Cardiac fibroblast (primary cell): ENCODE measurements around the gene CD48.

Experiments used
- DNase-seq, 2 donors: peaks; one replicate each; pipeline versions ENCODE4 v3.0.0 to v3.0.0-alpha.2; 2010; ENCODE audit warnings: low read depth in 2 of 2
- H3K4me3 ChIP-seq, 2 donors: replicated peaks in 1 of 2; 1 replicate in 1 of 2; 2 replicates in 1 of 2; pipeline ENCODE4 v1.5.1; 2011; ENCODE audit warnings: low read depth in 2 of 2, low read length in 2 of 2, mild to moderate bottlenecking in 2 of 2, moderate library complexity in 1 of 2
- CTCF ChIP-seq: IDR thresholded peaks from one replicate; pipeline ENCODE4 v1.5.1; 2011; ENCODE audit warnings: low read depth, mild to moderate bottlenecking, low read length, inconsistent platforms

The CD48 gene

GRCh38 chr1:160679893-160680292 is 31.7 kb downstream of the CD48 start:
- H3K4me3 ChIP-seq = no peak overlapping the region
- DNase-seq = no peak
- no peak for TF ChIP-seq CTCF

GRCh38 chr1:160676869-160677597 is 34.6 kb downstream of the CD48 start:
- TF ChIP-seq CTCF = no peak
- no peak overlapping the region for H3K4me3 ChIP-seq
- no peak for DNase-seq

DNA sequence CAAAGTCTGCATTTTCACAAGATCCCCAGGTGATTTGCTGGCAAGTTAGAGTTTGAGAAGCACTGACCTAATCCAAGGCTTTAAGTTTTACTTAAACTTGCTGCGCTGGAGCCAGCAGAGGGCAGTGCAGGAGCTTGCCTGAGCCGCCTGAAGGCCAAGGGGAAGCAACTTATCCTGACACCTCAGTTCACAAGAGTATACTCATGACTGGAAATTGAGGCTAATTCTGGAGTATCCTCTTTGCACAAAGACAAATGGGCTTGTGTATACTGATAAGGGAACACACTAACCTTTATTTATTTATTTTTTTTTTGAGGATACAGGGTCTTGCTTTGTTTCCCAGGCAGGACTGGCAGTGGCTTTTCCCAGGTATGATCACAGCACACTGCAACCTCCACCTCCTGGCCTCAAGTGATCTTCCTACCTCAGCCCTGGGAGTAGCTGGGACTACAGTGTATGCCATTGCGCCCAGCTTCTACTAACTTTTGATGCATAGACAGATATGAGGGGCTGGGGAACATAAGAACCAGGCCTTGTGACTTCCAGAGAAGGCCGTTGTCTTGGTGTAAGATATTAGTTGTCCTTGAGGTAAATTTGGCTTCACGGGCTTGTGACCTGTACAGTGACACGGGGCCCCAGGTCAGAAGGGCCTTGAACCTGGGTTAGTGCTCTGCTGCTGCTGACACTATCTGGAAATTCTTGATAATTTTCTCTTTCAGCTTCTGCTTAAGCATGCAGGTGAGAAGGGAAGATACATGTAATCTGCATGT is 35.8 kb downstream of the CD48 start:
- TF ChIP-seq CTCF = peak; percentile 89
- peak; percentile 75 to 83 for DNase-seq
- H3K4me3 ChIP-seq = no peak overlapping the region

GRCh38 chr1:160674415-160674814 is 37.2 kb downstream of the CD48 start:
- DNase-seq = no peak
- H3K4me3 ChIP-seq = no peak overlapping the region
- no peak for TF ChIP-seq CTCF

DNA sequence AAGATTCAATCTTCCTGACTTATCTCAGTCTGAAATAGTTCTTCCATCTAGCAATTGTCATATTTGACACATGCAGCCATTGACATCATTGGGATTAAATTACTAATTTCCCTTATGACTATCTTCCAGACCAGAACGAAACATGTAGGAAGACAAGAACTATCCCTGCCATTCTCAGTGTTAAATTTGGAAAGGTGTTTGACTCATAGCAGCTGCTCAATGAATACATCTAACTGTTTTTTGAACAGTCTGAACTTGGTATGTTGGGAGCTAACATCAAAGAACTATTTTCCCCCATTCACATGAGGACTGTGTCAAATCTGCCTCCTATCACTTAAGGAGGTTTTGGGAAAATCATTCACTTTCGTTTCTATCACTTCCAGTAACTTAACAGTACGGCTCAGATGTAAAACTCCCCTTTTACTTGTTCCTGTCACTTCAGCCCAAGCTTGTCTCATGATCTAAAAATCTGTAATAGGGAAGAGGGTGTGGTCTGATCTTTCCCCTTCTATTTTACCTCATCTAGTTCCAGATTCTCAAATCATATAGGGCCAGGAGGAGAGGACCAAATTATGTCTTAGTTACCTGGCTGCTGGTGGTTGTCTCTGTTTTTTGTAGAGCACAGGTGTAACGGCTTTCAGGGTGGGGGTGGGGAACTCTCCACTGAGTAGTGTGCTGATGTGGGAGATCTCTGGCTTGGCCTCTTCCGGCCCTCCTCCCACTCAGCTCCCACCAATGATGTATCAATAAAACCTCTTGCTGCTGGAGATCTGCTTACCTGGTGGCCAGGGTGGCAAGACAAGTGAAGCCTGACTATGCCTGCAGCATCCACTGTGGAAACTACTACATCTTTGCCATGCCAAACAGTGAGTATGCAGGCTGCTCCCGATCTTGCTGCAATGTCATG is 38.6 kb downstream of the CD48 start:
- no peak for TF ChIP-seq CTCF
- no peak overlapping the region for H3K4me3 ChIP-seq
- DNase-seq = no peak

DNA sequence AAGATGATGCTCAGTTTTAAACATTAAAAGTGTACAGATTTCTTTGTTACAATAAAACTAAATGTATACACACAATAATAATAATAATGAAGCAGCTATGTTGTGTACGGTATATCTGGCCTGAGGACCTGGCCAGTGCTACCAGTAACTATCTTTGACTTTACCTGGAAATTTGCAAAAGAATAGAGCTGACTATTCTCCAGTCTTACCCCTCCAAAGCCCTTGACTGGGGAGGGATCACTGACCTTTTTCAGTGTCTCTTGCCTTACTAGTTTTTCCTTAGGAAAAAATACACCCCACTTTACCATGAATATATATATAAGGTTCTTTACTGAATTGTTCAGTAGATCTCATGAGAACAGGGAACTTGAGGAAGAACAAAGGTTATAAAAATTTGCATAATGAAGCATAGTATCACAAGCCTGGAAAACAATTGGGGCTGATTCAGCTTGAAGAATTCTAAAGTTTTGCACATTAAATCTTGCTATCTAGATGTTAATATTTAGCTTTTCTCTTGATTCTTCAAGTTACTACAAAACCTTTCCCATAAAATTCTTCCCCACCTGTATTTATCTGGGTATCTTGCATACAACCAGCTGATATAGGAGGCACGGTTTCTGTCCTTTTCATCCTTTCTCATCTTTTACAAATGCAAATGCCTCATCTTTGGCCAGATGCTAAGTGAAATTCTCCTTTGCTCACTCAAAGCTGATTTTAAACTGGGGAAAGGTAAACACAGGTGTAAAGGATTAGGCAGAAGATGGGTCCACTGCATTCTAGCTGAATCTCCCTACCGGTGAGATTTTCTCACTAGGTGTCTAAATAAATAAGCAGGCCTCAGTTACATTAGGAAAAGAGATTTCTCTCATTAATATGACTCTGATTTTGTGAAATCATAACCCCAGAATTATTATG is 39.8 kb downstream of the CD48 start:
- TF ChIP-seq CTCF = no peak
- no peak overlapping the region for H3K4me3 ChIP-seq
- DNase-seq = no peak
